Right atrium auricular region (tissue), 2 donors: ENCODE data around the gene PRKCE. TPM values are rescaled to one million over a fixed set of nuclear protein-coding genes. Genes with fewer than 3 reads are reported as not detected.

Source experiments
- DNase-seq: peaks from one replicate; pipeline ENCODE4 v3.0.0-alpha.2; 2019; ENCODE audit warnings: low spot score
- H3K27ac ChIP-seq, 2 donors: fragments of 200-600 bp; sonication (generic); 1 replicate in 1 of 2; 2 replicates in 1 of 2; pipeline ENCODE4 v1.5.1; 2016 to 2019
- H3K27me3 ChIP-seq, 2 donors: fragments of 200-600 bp; sonication (generic); one replicate each; pipeline versions ENCODE4 v1.5.1 to v1.6.0; 2017 to 2019
- H3K36me3 ChIP-seq: fragments of 200-600 bp; sonication (generic); one replicate; pipeline ENCODE4 v1.5.1; 2016
- H3K4me1 ChIP-seq, 2 donors: fragments of 200-600 bp; sonication (generic); one replicate each; pipeline versions ENCODE4 v1.5.1 to v1.6.0; 2017 to 2019
- H3K4me3 ChIP-seq, 2 donors: fragments of 200-600 bp; sonication (generic); 1 replicate in 1 of 2; 2 replicates in 1 of 2; pipeline ENCODE4 v1.5.1; 2017 to 2019; ENCODE audit warnings: mild to moderate bottlenecking in 1 of 2, moderate library complexity in 1 of 2
- H3K9me3 ChIP-seq, 2 donors: fragments of 200-600 bp; sonication (generic); one replicate each; pipeline ENCODE4 v1.5.1; 2019
- total RNA-seq, 2 donors: library from RNA; depleted of rRNA; stranded (reverse); fragments of >200 nt; gene quantifications; one replicate each; pipeline ENCODE4 v1.1.0, GENCODE V29; 2016
- TF ChIP-seq, protein P1 (sequence below), 2 donors: fragments of 200-600 bp; sonication (generic); IDR thresholded peaks; one replicate each; pipeline ENCODE4 v1.5.1; 2019; ENCODE audit warnings: antibody characterized with exemption in 2 of 2

The PRKCE gene
- total RNA-seq, 2 donors from 2014 or later = 7.2 to 11.8 TPM

DNA sequence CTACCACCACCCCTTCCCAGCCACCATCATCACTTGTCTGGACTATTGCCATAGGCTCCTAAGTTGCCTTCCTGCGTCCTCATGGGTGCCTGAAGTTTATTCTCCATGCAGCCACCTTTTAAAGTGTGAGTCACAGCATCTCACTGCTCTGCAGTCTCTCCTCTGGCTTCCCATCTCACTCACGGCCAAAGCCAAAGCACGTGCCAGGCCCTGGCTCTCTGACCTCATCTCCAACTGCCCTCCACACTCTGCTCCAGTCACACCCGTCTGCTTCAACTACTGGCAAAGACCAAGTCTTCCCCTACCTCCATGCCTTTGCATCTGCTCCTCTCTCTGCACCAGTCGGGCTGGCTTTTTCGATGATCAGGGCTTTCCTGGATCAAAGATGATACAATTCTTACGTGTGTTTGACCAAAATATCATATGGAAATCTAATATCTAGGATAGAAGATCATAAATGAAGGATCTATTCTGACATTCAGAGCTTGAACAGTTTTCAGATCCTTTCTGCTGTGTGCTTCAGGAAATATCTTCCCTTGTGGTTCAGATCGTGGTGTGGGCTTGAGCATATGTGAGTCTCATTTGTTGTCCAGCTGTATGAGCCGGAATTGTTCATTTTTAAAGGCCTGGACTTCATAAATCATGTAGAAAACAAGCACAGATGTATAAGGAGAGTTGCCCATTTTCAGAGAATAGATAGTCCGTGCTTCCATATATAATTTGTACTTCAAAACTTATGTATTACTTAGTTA lies 175.6 kb downstream of the PRKCE start:
- peak; percentile 89 for DNase-seq
- no peak overlapping the region for H3K4me3 ChIP-seq
- H3K9me3 ChIP-seq = peaks cover 0 to 13% of the 10 kb centered on the region in 2 donors
- H3K27ac ChIP-seq = peak overlapping the region; percentile 42 to 63
- TF ChIP-seq, protein P1, sequence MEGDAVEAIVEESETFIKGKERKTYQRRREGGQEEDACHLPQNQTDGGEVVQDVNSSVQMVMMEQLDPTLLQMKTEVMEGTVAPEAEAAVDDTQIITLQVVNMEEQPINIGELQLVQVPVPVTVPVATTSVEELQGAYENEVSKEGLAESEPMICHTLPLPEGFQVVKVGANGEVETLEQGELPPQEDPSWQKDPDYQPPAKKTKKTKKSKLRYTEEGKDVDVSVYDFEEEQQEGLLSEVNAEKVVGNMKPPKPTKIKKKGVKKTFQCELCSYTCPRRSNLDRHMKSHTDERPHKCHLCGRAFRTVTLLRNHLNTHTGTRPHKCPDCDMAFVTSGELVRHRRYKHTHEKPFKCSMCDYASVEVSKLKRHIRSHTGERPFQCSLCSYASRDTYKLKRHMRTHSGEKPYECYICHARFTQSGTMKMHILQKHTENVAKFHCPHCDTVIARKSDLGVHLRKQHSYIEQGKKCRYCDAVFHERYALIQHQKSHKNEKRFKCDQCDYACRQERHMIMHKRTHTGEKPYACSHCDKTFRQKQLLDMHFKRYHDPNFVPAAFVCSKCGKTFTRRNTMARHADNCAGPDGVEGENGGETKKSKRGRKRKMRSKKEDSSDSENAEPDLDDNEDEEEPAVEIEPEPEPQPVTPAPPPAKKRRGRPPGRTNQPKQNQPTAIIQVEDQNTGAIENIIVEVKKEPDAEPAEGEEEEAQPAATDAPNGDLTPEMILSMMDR (IDR thresholded peaks at IDR 0.05) = no peak
- H3K27me3 ChIP-seq = no peaks in the 10 kb centered on the region
- H3K4me1 ChIP-seq = peaks cover 0 to 47% of the 10 kb centered on the region in 2 donors
- H3K36me3 ChIP-seq = no peaks in the 10 kb centered on the region

DNA sequence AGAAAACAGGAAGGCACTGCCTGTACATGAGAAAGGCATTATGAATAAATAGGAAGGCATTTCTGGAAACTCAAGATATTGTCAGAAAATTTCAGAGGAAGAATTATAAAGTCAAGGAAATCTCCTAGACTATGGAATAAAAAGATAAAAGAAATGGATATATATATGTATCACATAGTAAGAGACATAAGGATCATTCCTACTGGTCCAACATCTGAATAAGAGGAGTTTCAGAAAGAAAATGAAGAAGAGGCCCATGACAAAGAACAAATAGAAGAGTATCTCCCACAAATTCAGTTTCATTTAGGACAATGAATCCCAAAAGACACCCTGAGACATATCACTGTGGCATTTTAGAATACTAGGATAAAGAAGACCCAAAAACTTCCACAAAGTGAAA lies 178.8 kb downstream of the PRKCE start:
- Histone ChIP-seq H3K4me3 (no peak overlapping the region), H3K36me3 (no peaks in the 10 kb centered on the region), H3K27ac (no peak overlapping the region), H3K4me1 (peaks cover 0 to 25% of the 10 kb centered on the region in 2 donors), H3K27me3 (no peaks in the 10 kb centered on the region), H3K9me3 (peaks cover 0 to 13% of the 10 kb centered on the region in 2 donors)
- TF ChIP-seq, protein P1 (IDR thresholded peaks at IDR 0.05) = no peak
- no peak for DNase-seq

GRCh38 chr2:45833301-45833967 lies 182.0 kb downstream of the PRKCE start:
- H3K36me3 ChIP-seq = no peaks in the 10 kb centered on the region
- no peaks in the 10 kb centered on the region for H3K27me3 ChIP-seq
- peaks cover 0 to 10% of the 10 kb centered on the region in 2 donors for H3K4me1 ChIP-seq
- H3K4me3 ChIP-seq = no peak overlapping the region
- TF ChIP-seq, protein P1 (IDR thresholded peaks at IDR 0.05) = no peak
- H3K9me3 ChIP-seq = peaks cover 0 to 13% of the 10 kb centered on the region in 2 donors
- no peak overlapping the region for H3K27ac ChIP-seq
- DNase-seq = no peak

- TF ChIP-seq, protein P1 (IDR thresholded peaks at IDR 0.05) = no peak
- no peaks in the 10 kb centered on the region for H3K27me3 ChIP-seq
- peaks cover 0 to 10% of the 10 kb centered on the region in 2 donors for H3K4me1 ChIP-seq
- no peak overlapping the region for H3K4me3 ChIP-seq
- H3K27ac ChIP-seq = no peak overlapping the region
- DNase-seq = no peak
- H3K36me3 ChIP-seq = no peaks in the 10 kb centered on the region
- H3K9me3 ChIP-seq = peaks cover 0 to 13% of the 10 kb centered on the region in 2 donors
Measured at GRCh38 chr2:45833968-45834344, 182.5 kb downstream of the PRKCE start.

DNA sequence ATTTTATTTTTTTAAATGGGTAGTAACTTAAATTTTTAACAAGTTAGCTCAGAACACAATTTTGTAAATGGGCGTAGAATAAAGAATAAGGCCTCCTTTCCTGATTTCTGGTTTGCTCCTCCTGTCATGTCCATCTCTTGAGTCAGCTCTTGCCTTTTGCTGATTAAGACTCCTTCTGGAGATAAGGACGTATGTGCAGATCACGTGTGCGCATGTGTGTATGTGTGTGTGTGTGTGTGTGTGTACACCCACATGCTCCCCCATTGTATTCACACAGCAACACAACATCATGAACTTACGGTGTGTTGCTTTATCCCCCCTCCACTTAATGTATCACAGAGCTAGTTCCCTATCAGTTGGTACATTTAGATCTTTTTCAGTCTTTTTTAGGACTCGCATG lies 182.9 kb downstream of the PRKCE start:
- DNase-seq = no peak
- Histone ChIP-seq H3K9me3 (peaks cover 0 to 13% of the 10 kb centered on the region in 2 donors), H3K4me3 (no peak overlapping the region), H3K4me1 (peaks cover 0 to 14% of the 10 kb centered on the region in 2 donors), H3K27ac (no peak overlapping the region), H3K27me3 (no peaks in the 10 kb centered on the region), H3K36me3 (no peaks in the 10 kb centered on the region)
- TF ChIP-seq, protein P1 (IDR thresholded peaks at IDR 0.05) = no peak
